G401.6 (cell line): ENCODE measurements around the gene HHAT.

Source experiments
- FAIRE-seq: peaks from 2 replicates; lab custom pipeline; 2012; peaks lifted over from hg19 to GRCh38; lab: Jason Lieb, UNC

Gene HHAT

GRCh38 chr1:210328746-210329503, at the start of gene HHAT:
TSS of gene HHAT (plus strand) at chr1:210328902. CDS start at chr1:210348976, 20,074 bp downstream.
- FAIRE-seq: no peak

- FAIRE-seq: no peak
Measured at GRCh38 chr1:210280221-210280620, 48.5 kb upstream of the HHAT start.

GRCh38 chr1:210288116-210288515, 40.6 kb upstream of the HHAT start:
- no peak for FAIRE-seq

GRCh38 chr1:210289248-210289647, 39.5 kb upstream of the HHAT start:
- no peak for FAIRE-seq

GRCh38 chr1:210291081-210291764, 37.5 kb upstream of the HHAT start:
- no peak for FAIRE-seq

GRCh38 chr1:210291786-210292230, 36.9 kb upstream of the HHAT start:
- FAIRE-seq: peak; percentile 95

GRCh38 chr1:210292231-210292871, 36.4 kb upstream of the HHAT start:
- peak; percentile 54 for FAIRE-seq

GRCh38 chr1:210293171-210293607, 35.5 kb upstream of the HHAT start:
- FAIRE-seq: no peak

- FAIRE-seq: peak; percentile 95
Measured at GRCh38 chr1:210294999-210295745, 33.5 kb upstream of the HHAT start.

- no peak for FAIRE-seq
Measured at GRCh38 chr1:210296682-210297081, 32.0 kb upstream of the HHAT start.

- no peak for FAIRE-seq
Measured at GRCh38 chr1:210298296-210298695, 30.4 kb upstream of the HHAT start.

GRCh38 chr1:210298936-210299335, 29.8 kb upstream of the HHAT start:
- FAIRE-seq: no peak

GRCh38 chr1:210299501-210299900, 29.2 kb upstream of the HHAT start:
- FAIRE-seq: no peak

- no peak for FAIRE-seq
Measured at GRCh38 chr1:210300923-210301614, 27.6 kb upstream of the HHAT start.

- no peak for FAIRE-seq
Measured at GRCh38 chr1:210301615-210302000, 27.1 kb upstream of the HHAT start.

GRCh38 chr1:210302501-210302900, 26.2 kb upstream of the HHAT start:
- FAIRE-seq: no peak

- no peak for FAIRE-seq
Measured at GRCh38 chr1:210303391-210303790, 25.3 kb upstream of the HHAT start.

GRCh38 chr1:210310562-210311153, 18.0 kb upstream of the HHAT start:
- peak; percentile 42 for FAIRE-seq

- FAIRE-seq: no peak
Measured at GRCh38 chr1:210311726-210312493, 16.8 kb upstream of the HHAT start.

- FAIRE-seq: no peak
Measured at GRCh38 chr1:210313046-210313595, 15.6 kb upstream of the HHAT start.
